HG03066 (cell line): ENCODE results near the gene PCDH18.
"Not testable (repeated sequence)": the region's sequence is repeated elsewhere in the genome, so short reads cannot be mapped to it uniquely, and the experiment has no call there.

Experiments
- ATAC-seq: cut with Tn5 transposase; IDR thresholded peaks from one replicate; pipeline ENCODE4 v1.9.1; 2021; ENCODE audit warnings: low read depth; ENCODE audit not compliant: unreplicated experiment

PCDH18 gene

GRCh38 chr4:137531168-137531985, 917 bp downstream of the PCDH18 start:
- ATAC-seq, result no peak

GRCh38 chr4:137530176-137530575, 2.1 kb downstream of the PCDH18 start:
- ATAC-seq, result no peak

GRCh38 chr4:137529432-137529831, 2.9 kb downstream of the PCDH18 start:
- ATAC-seq, result no peak

GRCh38 chr4:137528673-137529072, 3.6 kb downstream of the PCDH18 start:
- ATAC-seq, result no peak

DNA sequence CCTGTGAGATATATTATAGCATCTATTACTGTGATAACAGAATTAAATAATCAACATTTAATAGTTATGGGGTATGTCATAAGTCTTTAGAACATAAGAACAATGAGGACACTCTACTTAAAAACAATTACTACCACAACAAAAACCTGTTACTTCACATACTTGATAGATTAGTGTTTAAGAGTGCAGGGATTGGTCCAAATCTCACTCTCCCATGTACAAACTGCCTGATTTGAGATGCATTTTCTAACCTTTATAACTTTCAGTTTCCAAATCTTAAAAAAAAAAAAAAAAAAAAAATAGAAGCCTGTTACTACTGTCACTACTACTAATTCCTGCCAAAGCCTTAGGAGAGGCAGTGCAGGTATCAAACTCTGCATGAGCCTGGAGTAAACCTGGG, 5.6 kb downstream of the PCDH18 start:
- no peak for ATAC-seq

- ATAC-seq, result no peak
Measured at GRCh38 chr4:137524725-137525369, 7.4 kb downstream of the PCDH18 start.

DNA sequence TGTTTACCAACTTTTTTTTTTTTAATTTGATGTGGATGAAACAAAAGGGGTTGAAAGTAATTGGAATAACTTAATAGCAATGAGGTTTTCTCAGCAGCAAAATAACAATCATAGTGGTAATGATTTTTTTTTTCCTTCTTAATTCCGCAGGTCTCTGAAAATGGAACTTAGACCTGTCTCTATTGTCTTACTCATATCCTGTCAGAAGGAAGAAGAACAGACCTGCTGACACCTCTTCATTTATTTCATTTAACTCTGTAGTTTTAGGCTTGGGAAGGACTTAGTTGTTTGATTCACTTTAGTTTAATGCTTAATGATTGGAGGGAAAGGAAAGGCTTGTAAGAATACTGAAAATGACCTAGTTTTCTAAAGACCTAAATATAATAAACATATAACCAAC, 9.0 kb downstream of the PCDH18 start:
- ATAC-seq, result no peak

DNA sequence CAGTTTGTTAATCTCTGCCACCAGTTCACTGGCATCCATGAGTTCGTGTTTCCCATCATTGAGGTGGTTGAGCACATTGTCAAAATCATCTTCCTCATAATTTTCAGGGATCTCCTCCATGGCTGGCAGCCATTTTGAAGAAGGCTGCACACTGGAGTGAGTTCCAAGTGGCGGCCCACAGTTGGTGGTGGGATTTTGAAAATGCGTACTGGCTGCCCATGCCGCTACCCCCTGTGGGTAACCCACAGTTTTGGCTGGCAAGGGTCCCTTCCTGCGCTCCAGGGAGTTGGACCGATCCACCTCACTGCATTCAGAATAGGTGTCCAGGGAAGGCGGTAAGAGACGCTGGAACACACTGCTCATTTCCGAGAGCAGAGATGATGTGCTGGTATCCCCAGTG, 11.2 kb downstream of the PCDH18 start:
- no peak for ATAC-seq

DNA sequence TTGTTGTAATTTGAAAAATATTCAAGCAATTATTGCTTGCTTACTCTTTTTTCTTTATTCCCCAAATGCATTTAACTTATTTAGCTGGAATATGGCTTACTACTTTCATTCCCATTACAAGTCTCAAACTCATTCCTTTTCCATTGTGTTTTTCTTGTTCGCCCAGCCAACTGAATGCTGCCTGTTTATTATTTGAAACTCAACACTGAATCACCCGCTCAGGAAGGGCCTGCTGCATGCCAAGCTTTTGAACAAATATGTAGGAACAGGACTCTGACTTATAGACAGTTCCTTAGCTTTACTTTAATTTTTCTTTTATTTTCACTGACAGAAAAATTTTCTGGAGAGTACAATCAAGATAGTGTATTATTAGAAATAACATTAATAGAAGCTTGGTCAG, 12.9 kb downstream of the PCDH18 start:
- no peak for ATAC-seq

DNA sequence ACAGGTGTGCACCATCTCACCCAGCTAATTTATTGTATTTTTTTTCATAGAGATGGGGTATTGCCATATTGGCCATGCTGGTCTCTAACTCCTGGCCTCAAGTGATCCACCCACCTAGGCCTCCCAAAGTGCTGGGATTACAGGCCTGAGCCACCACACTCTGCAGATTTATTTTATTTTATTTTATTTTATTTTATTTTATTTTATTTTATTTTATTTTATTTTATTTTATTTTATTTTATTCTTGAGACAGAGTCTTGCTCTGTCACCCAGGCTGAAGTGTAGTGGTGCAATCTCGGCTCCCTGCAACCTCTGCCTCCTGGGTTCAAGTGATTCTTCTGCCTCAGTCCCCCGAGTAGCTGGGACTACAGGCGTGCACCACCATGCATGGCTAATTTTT, 15.0 kb downstream of the PCDH18 start:
- not testable (repeated sequence) for ATAC-seq

GRCh38 chr4:137514406-137515111, 17.7 kb downstream of the PCDH18 start:
- no peak for ATAC-seq

DNA sequence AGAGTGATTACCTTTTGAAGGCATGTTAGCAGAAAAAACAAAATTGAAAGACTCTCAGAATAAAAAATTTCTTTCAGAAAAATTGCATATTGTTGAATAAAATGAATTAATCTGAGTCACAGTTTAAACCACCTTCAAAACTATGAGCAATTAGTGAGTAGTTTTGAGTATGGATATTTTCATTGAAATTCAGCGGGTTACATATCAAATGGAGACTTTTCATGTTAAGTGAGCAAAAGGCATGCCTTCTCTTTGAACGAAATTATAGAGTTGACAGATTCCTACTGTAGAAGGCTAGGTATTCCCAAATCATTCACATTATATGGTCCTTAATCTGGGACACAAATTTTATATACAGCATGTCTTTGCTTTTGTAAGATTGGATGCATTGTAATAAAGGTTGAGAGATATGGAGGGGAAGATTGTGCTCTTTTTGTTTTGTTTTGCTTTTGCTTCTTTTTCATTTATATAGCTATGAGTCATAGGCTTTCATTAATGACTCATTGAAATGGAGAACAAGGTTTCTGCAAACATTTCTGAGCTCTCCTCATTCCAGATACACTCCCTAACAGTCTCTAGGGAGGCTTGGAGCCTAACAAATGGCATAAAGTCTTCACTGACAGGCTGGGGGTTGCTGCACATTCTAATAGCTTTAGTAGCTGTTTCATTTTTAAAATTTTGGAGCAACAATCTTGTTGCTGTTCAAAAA, 21.6 kb downstream of the PCDH18 start:
- ATAC-seq, result no peak

DNA sequence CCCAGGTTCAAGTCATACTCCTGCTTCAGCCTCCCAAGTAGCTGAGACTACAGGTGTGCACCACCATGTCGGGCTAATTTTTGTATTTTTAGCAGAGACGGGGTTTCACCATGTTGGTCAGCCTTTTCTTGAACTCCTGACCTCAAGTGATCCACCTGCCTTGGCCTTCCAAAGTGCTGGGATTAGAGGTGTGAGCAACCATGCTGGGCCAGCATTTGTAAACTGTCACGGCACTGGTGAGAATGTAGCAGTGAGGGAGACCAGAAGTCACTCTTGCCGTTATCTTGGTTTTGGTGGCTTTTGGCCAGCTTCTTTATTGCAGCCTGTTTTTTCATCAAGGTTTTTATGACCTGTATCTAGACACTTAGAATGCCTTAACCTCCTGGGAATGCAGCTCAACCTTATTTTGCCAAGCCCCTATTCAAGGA, 22.4 kb downstream of the PCDH18 start:
- ATAC-seq, result no peak

- ATAC-seq, result no peak
Measured at GRCh38 chr4:137502339-137503129, 29.8 kb downstream of the PCDH18 start.

GRCh38 chr4:137496267-137496666, 36.0 kb downstream of the PCDH18 start:
- not testable (repeated sequence) for ATAC-seq

DNA sequence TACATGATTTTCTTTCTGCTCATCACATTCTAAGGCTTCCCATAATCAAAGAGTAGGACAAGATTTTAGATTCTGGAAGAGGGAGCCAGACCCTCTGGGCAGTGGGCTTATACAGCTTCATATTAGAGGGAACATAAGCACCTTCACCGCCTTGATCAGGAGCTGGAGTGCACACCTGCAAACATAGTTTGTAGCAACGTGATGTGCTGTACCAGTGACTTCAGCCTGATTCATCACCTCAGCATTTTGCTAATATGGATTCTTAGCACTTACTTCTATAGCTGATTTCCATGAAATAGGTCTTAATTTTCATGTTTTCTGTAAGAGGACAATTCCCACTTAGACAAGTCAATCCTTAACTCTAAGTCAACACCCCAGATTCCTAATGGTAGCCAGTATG, 36.7 kb downstream of the PCDH18 start:
- ATAC-seq, result no peak

- ATAC-seq, result not testable (repeated sequence)
Measured at GRCh38 chr4:137483313-137483959, 48.9 kb downstream of the PCDH18 start.

DNA sequence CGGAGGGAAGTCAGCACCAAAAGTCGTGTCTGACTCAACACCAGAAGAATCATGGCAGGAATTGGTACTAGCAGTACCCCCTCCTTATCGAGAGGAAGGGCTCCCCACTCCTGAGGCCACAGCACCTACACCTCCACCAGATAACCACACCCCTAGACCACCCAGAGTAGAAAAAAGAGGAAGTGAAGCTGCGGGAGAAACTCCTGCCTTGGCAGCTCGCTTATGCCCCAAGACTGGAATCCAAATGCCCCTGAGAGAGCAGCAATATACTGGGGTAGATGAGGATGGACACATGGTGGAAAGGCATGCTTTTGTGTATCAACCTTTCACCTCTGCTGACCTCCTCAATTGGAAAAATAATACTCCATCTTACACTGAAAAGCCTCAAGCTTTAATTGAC, 52.6 kb downstream of the PCDH18 start:
- ATAC-seq, result not testable (repeated sequence)

GRCh38 chr4:137476345-137476744, 55.9 kb downstream of the PCDH18 start:
- no peak for ATAC-seq
